WTC11 (cell line): ENCODE measurements around the gene RASSF9.

Experiments
- CREM ChIP-seq: sonication (generic); formaldehyde crosslinking; IDR thresholded peaks from 2 replicates; pipeline ENCODE4 v1.8.1; 2022; ENCODE audit warnings: mild to moderate bottlenecking, missing genetic modification reagents, moderate library complexity
- HMGXB4 ChIP-seq: sonication (generic); formaldehyde crosslinking; IDR thresholded peaks from 2 replicates; pipeline ENCODE4 v1.8.1; 2023; ENCODE audit warnings: mild to moderate bottlenecking, moderate library complexity, missing genetic modification reagents
- KAT7 ChIP-seq: sonication (generic); formaldehyde crosslinking; IDR thresholded peaks from 2 replicates; pipeline ENCODE4 v1.8.1; 2023; ENCODE audit warnings: missing genetic modification reagents, mild to moderate bottlenecking, borderline replicate concordance
- MAX ChIP-seq: sonication (generic); formaldehyde crosslinking; IDR thresholded peaks from 2 replicates; pipeline ENCODE4 v1.8.0; 2022; ENCODE audit warnings: mild to moderate bottlenecking, missing genetic modification reagents
- NR3C1 ChIP-seq: sonication (generic); formaldehyde crosslinking; conservative IDR thresholded peaks from 2 replicates; pipeline ENCODE4 v1.8.1; 2023; ENCODE audit warnings: low read depth, mild to moderate bottlenecking, missing genetic modification reagents
- SP1 ChIP-seq: sonication (generic); formaldehyde crosslinking; conservative IDR thresholded peaks from 2 replicates; pipeline ENCODE4 v1.8.1; 2022; ENCODE audit warnings: missing genetic modification reagents
- STAT6 ChIP-seq: sonication (generic); formaldehyde crosslinking; conservative IDR thresholded peaks from 2 replicates; pipeline ENCODE4 v1.8.1; 2023; ENCODE audit warnings: mild to moderate bottlenecking, low read depth, missing genetic modification reagents, moderate library complexity
- TCF7 ChIP-seq: sonication (generic); formaldehyde crosslinking; IDR thresholded peaks from 2 replicates; pipeline ENCODE4 v1.8.0; 2022; ENCODE audit warnings: mild to moderate bottlenecking, low read depth, missing genetic modification reagents, moderate library complexity
- USF1 ChIP-seq: sonication (generic); formaldehyde crosslinking; IDR thresholded peaks from 2 replicates; pipeline ENCODE4 v1.8.0; 2022; ENCODE audit warnings: mild to moderate bottlenecking, missing genetic modification reagents
- ZNF138 ChIP-seq: sonication (generic); formaldehyde crosslinking; conservative IDR thresholded peaks from 2 replicates; pipeline ENCODE4 v1.8.1; 2022; ENCODE audit warnings: mild to moderate bottlenecking, moderate library complexity, missing genetic modification reagents
- ZNF317 ChIP-seq: sonication (generic); formaldehyde crosslinking; IDR thresholded peaks from 2 replicates; pipeline ENCODE4 v1.8.1; 2023; ENCODE audit warnings: low read depth, mild to moderate bottlenecking, moderate library complexity, missing genetic modification reagents, borderline replicate concordance
- TF ChIP-seq, protein P1 (sequence below): fragments of 200-600 bp; IDR thresholded peaks from 2 replicates; pipeline ENCODE4 v1.8.0; 2022; ENCODE audit warnings: antibody characterized with exemption
- TF ChIP-seq, protein P2 (sequence below): sonication (generic); formaldehyde crosslinking; IDR thresholded peaks from 2 replicates; pipeline ENCODE4 v1.8.1; 2022; ENCODE audit warnings: low read depth, missing genetic modification reagents, borderline replicate concordance

DNA sequence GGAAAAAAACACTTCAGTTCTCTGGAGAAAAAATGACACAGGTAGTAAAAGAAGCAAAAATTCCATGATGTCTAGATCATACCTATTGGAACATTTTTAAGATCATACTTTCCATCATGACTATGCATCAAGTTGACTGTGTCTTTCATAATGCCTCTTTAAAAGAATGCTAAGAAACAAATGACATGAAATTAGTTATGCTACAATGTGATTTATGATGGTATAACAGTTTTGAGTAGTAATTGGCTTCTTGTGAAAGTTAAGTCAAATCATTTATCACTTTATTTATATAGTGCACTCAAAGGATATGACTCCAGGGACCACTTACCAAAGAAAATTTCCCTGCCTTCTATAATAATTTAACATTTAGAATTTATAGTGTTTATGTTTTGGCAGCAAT, 28.5 kb downstream of the RASSF9 start:
- TF ChIP-seq, protein P1, sequence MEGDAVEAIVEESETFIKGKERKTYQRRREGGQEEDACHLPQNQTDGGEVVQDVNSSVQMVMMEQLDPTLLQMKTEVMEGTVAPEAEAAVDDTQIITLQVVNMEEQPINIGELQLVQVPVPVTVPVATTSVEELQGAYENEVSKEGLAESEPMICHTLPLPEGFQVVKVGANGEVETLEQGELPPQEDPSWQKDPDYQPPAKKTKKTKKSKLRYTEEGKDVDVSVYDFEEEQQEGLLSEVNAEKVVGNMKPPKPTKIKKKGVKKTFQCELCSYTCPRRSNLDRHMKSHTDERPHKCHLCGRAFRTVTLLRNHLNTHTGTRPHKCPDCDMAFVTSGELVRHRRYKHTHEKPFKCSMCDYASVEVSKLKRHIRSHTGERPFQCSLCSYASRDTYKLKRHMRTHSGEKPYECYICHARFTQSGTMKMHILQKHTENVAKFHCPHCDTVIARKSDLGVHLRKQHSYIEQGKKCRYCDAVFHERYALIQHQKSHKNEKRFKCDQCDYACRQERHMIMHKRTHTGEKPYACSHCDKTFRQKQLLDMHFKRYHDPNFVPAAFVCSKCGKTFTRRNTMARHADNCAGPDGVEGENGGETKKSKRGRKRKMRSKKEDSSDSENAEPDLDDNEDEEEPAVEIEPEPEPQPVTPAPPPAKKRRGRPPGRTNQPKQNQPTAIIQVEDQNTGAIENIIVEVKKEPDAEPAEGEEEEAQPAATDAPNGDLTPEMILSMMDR, result no peak
- no peak for TF ChIP-seq CREM (CRISPR knock-in tag)
- no peak for TF ChIP-seq HMGXB4 (CRISPR knock-in tag)
- no peak for TF ChIP-seq MAX (CRISPR knock-in tag)
- no peak for TF ChIP-seq USF1
- no peak for TF ChIP-seq ZNF317 (CRISPR knock-in tag)
- TF ChIP-seq SP1 (CRISPR knock-in tag), result no peak
- TF ChIP-seq, protein P2, sequence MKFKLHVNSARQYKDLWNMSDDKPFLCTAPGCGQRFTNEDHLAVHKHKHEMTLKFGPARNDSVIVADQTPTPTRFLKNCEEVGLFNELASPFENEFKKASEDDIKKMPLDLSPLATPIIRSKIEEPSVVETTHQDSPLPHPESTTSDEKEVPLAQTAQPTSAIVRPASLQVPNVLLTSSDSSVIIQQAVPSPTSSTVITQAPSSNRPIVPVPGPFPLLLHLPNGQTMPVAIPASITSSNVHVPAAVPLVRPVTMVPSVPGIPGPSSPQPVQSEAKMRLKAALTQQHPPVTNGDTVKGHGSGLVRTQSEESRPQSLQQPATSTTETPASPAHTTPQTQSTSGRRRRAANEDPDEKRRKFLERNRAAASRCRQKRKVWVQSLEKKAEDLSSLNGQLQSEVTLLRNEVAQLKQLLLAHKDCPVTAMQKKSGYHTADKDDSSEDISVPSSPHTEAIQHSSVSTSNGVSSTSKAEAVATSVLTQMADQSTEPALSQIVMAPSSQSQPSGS (CRISPR knock-in tag), result no peak
- no peak for TF ChIP-seq NR3C1 (CRISPR knock-in tag)
- TF ChIP-seq TCF7, result no peak
- no peak for TF ChIP-seq ZNF138
- no peak for TF ChIP-seq STAT6 (CRISPR knock-in tag)
- TF ChIP-seq KAT7, result no peak
